GM18951 (cell line): Measurements from ENCODE around the gene PSME3IP1.

ENCODE experiments used
- POLR2A ChIP-seq: IDR thresholded peaks from 4 replicates; pipeline ENCODE4 v1.6.1; 2011; ENCODE audit warnings: mild to moderate bottlenecking; ENCODE audit not compliant: insufficient read length, insufficient read depth; ENCODE audit errors: extremely low read depth
- in situ Hi-C: fragments of 300-500 bp; cut with MboI; formaldehyde crosslinking; loops from one replicate; pipeline ENCODE4 v1.12.0; 2022; ENCODE audit warnings: low sequenced_read_pairs, mixed read lengths, inconsistent platforms; ENCODE audit not compliant: unreplicated experiment

The PSME3IP1 gene

DNA sequence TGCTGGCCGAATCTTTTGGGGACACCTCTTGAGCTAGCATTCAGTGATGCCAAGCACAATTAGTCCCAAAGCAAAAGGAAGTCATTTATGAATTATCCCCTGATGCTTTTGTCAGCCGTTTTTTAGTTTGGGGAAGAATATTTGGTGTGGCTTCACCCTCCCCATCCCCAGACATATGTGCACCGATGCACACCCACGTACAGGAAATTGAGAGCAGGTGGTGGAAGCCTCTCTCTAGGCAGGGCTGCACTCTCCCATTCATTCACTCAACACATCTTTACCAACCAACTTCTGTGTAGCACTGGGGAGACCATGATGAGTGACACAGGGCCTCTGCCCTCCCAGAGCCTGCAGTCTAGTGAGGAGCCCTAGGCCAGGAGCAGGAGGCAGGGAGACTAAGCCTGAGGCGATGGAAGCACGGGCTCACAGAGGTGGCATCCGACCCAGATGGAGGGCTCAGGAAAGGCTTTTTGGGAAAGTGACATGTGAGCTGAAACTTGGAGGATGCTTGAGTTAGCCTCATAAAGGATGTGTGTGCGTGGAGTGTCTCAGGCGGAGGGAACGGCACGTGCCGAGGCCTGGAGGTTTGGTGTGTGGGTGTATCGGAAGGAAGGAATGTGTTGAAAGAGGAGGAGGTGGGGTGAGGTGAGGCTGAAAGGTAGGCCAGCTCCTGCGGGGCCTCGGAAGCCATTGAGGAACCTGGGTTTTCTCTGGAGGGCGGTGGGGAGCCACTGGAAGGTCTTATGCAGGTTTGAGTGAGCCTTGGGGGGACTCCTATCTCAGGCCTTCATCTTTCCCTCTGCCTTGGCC is 43.8 kb downstream of the PSME3IP1 start:
- in situ Hi-C loops = no loop called here
- no peak for TF ChIP-seq POLR2A

GRCh38 chr16:57140931-57141668 is 44.7 kb downstream of the PSME3IP1 start:
- in situ Hi-C loops = no loop called here

DNA sequence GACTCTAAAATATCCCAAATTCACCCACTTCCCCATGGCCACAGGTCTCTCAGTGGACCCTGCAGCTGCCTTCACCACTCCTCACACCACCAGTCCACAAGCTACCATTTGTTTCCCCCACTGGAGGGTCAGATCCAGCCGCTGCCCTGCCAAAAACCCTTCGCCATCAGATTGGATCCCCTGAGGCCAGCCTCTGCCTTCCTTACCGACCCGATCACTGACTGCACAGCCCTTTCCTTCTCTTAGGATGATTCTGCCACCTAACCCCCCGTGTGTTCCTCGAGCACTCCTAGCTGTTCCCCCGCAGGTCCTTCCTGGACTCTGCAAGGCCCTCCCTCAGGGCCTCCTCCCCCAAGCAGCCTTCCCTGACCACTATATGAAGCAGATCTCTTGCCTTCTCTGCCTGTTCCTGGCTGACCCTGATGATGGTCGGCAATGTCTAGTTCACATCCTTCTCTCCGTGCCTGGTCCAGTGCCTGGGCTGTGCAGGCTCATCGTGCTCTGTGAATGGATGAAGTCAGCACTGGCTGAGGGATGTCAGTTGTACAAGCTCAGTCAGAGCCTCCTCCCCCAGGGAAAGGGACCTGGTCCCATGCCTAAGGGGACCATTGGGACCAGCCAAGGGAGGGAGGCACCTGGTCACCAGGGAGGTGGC is 47.4 kb downstream of the PSME3IP1 start:
- in situ Hi-C loops = no loop called here

More at GRCh38 chr16:57140931-57141668, 44.7 kb downstream of the PSME3IP1 start:
- TF ChIP-seq POLR2A = no peak

DNA sequence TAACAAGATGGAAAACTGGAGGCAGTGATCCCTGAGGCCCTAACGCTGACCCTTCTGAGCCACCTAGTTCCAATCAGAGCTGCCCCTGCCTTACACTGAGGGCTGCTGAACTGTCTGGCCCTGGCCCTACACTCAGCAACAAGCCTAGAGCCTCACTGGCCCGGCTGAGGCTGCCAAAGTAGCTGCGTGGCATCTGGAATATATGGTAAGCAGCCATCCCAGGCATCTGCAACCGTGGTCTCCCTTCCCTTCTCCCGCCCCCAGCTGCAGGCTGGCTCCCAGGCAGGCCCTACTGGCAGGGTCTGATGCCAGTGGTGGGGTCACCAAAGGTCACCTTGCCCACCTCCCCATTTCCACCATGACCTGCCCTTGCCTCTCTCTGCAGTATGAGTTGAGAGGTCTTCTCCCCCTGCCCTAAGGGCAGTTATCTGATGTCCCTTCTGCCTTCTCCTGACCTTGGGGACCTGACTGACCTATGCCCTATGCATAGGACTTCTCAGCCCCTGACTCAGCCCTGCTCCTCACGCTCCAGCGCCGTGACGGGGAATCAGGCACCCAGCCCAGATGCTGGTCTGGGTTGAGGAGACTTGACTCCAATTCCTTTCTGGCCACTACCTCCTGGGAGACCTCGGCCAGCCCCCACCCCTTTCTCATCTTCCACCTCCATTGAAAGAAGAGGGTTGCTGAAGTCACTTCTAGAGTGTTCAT is 48.1 kb downstream of the PSME3IP1 start:
- in situ Hi-C loops = no loop called here

More for the DNA sequence above, 47.4 kb downstream of the PSME3IP1 start:
- no peak for TF ChIP-seq POLR2A

DNA sequence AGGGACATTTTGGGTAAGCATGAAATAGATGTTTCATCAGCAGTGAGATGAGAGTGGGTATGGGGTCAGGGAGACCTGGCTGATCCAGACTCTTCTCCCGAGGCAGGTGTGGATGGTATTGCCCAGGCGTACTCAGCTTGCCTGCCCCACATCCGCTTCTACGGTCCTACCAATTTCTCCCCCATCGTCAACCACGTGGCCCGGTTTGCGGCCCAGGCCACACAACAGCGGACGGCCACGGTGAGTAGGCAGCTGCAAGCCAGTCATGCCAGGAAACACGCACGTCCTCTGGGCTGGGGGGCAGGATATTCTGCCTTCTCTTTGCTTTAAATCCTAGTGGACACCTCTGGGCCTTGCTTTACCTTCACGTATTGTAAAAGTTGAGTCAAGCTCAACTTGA is 48.8 kb downstream of the PSME3IP1 start:
- in situ Hi-C loops = no loop called here
- no peak for TF ChIP-seq POLR2A

More for the DNA sequence above, 48.1 kb downstream of the PSME3IP1 start:
- TF ChIP-seq POLR2A = no peak

DNA sequence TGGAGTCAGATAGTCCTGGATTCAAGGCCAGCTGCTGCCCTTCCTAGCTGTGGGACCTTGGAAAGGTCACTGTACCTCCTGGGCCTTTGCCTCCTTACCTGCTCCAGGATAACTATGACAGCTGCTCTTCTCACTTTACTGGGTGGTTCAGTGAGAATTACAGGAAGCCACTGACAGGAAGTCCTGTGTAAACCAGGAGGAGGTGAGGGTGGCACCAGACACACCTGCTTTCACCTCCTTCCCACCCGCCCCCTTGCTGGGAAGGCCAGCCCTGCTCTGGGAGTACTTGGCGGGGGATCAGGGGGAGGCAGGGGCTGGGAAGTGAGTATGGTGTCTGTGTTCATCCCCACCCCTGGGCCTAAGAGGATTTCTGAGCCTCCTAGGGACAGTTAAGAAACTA is 50.9 kb downstream of the PSME3IP1 start:
- in situ Hi-C loops = no loop called here
- no peak for TF ChIP-seq POLR2A

GRCh38 chr16:57133886-57134285 is 52.0 kb downstream of the PSME3IP1 start:
- TF ChIP-seq POLR2A = no peak
- in situ Hi-C loops = no loop called here

DNA sequence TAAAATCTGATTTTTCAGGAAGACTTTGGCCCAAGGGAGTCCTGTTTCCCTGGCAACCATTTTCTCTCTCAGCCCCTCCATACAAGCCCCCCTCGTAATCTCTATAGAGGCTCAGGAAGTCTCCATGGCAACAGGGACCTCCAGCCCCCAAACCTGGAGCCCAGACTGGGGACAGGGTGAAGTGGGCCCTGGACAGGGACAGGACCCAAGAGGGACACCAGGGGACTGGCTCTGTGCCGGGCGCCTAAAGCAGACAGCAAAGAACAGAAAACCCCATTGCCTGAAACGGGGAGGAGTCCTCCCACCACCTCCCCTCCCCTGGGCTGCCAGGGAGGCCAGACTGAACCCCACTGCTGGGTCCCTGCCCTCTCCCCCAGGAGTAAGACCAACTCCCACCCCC is 52.8 kb downstream of the PSME3IP1 start:
- in situ Hi-C loops = no loop called here
- TF ChIP-seq POLR2A = no peak

GRCh38 chr16:57132470-57132869 is 53.4 kb downstream of the PSME3IP1 start:
- in situ Hi-C loops = no loop called here
- no peak for TF ChIP-seq POLR2A

DNA sequence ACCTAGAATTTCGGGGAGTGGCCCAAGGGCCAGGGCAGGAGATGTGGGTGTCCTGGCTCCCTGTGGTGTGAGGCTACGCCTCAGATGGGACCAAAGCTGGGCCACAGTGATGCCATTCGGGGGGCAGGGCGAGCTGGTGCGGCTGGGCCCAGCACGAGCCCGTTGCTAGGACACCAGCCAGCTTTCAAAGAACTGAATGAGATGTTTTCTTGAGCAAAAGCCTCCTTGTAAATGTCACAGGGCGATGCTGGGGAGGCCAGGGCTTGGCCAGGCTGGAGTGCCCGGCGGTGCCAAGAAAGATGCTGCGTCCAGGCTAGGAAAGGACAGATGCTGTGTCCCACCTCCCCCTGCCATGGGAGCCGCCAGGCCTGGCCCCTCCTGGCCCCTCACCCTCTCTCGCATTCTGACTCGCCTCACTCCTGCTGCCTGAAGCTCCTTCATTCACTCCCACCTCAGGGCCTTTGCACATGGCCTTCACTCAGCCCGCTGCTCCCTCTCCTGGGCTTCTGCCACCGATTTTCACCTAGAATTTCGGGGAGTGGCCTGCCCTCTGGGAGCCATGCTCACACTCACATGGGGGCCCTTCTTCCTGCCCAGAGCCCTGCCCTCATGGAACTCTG is 54.4 kb downstream of the PSME3IP1 start:
- in situ Hi-C loops = no loop called here
- TF ChIP-seq POLR2A = no peak

GRCh38 chr16:57130950-57131321 is 54.9 kb downstream of the PSME3IP1 start:
- in situ Hi-C loops = no loop called here
- TF ChIP-seq POLR2A = no peak

DNA sequence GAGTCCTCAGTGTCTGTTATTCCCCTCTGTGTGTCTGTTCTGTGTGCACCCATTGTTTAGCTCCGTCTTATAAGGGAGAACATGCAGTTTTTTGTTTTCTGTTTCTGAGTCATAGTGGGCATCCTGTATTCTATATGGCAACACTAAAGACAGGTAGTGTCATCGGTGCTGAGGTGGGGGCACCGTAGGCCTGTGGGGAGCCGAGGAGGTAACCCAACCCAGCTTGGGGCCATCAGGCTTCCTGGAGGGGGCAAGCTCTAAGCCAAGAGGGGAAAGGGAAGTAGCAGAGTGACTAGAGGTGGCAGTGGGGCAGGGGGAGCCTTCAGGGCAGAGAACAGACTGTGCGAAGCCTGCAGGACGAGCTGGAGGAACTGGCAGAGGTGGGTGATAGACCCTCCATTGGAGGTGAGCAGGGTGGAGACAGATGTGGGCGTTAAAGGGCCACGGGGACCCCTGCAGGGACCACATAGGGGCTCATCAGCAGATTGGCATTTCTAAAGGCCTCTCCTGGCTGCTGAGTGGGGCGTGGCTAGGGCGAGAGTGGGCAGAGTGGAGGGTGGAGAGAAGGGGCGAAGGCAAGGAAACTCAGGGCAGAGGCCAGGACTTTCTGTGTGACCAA is 57.0 kb downstream of the PSME3IP1 start:
- in situ Hi-C loops = no loop called here
- no peak for TF ChIP-seq POLR2A

GRCh38 chr16:57127836-57128235 is 58.0 kb downstream of the PSME3IP1 start:
- in situ Hi-C loops = no loop called here
- TF ChIP-seq POLR2A = no peak
